ENCODE data around the gene GJC1. TPM values are rescaled to one million over a fixed set of nuclear protein-coding genes. Genes with fewer than 3 reads are reported as not detected.

The GJC1 gene
- total RNA-seq, 1 donor from 2014 or later: 76.9 TPM

DNA sequence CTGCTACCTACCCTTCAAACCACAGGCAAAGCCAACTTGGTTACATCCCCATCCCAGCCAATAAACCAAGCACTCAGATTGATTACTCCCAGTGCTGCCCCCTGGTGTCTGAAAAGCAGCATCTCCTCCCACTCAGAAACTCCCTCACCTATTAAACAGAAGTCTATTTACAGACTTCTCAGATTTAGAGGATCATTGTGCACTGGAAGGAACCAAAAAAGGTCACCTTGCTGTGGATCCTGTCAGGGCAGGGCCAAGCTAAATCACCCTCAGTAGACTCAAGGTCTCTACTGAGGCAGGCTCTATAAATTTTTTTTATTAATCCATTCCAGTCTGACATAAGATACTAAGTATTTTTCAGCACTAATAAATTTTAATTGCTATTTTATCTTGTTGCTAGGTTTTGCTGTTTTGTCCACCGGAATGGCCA lies 35.2 kb upstream of the GJC1 start:
- Histone ChIP-seq H3F3A (ENCODE audit: low read depth) (peaks cover 9% of the 10 kb centered on the region), H3K9me3 (ENCODE audit: low read depth) (no peaks in the 10 kb centered on the region), H3K79me2 (ENCODE audit: low read depth) (no peaks in the 10 kb centered on the region), H3K36me3 (peaks cover 9% of the 10 kb centered on the region), H3K4me3 (no peak overlapping the region), H3K27me3 (no peaks in the 10 kb centered on the region), H2AFZ (replicated peaks) (no peak overlapping the region), H3K27ac (no peak overlapping the region), H3K4me1 (no peaks in the 10 kb centered on the region), H4K20me1 (ENCODE audit: low read depth) (no peaks in the 10 kb centered on the region), H3K4me2 (no peak overlapping the region), H3K9ac (no peak overlapping the region)
- Mint-ChIP-seq H3K4me1 (no peaks in the 10 kb centered on the region), H3K27me3 (ENCODE audit: insufficient read depth, low read depth) (no peaks in the 10 kb centered on the region), H3K36me3 (peaks cover 24% of the 10 kb centered on the region), H3K4me3 (no peak overlapping the region), H3K9me3 (no peaks in the 10 kb centered on the region), H3K27ac (no peak overlapping the region)
- TF ChIP-seq EZH2 (IDR thresholded peaks at IDR 0.05) (no peak), CTCF (IDR thresholded peaks at IDR 0.05) (peak; percentile 91)
- DNase-seq (ENCODE audit: low spot score): peak; percentile 87

DNA sequence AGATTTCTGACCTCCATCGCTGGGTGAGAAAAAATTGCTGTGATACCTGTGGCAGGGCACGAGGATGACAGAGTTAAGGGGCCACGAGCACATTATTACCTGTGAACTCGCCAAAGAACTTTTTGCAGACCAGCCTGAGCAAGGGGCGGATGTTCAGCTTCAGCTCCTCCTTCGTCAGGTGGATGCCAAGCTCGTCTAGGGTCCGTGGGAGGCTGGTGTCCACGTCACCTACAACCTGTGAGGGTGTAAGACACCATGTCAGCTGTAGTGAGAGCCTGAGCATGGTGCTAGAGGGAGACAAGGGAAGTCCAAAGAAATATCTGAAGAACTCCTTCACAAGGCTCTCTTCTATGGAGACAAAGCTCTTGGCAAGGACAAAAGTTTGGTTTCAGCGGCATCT lies 34.7 kb upstream of the GJC1 start:
- H3K36me3 ChIP-seq: peaks cover 9% of the 10 kb centered on the region
- no peak overlapping the region for H3K4me3 ChIP-seq
- H3K79me2 ChIP-seq (ENCODE audit: low read depth): no peaks in the 10 kb centered on the region

GRCh38 chr17:44863061-44863918 lies 33.2 kb upstream of the GJC1 start:
- Mint-ChIP-seq H3K36me3 (peaks cover 30% of the 10 kb centered on the region), H3K9me3 (no peaks in the 10 kb centered on the region), H3K4me1 (no peaks in the 10 kb centered on the region)

More for the DNA sequence above, 34.7 kb upstream of the GJC1 start:
- Mint-ChIP-seq H3K27me3 (ENCODE audit: insufficient read depth, low read depth) (no peaks in the 10 kb centered on the region), H3K9me3 (no peaks in the 10 kb centered on the region), H3K36me3 (peaks cover 25% of the 10 kb centered on the region), H3K4me1 (no peaks in the 10 kb centered on the region), H3K27ac (no peak overlapping the region), H3K4me3 (no peak overlapping the region)
- Histone ChIP-seq H3K27ac (no peak overlapping the region), H2AFZ (replicated peaks) (no peak overlapping the region), H3F3A (ENCODE audit: low read depth) (peaks cover 9% of the 10 kb centered on the region), H3K4me1 (no peaks in the 10 kb centered on the region), H4K20me1 (ENCODE audit: low read depth) (no peaks in the 10 kb centered on the region), H3K4me2 (no peak overlapping the region), H3K9ac (no peak overlapping the region), H3K27me3 (no peaks in the 10 kb centered on the region), H3K9me3 (ENCODE audit: low read depth) (no peaks in the 10 kb centered on the region)
- TF ChIP-seq CTCF (IDR thresholded peaks at IDR 0.05): no peak
- no peak for TF ChIP-seq EZH2 (IDR thresholded peaks at IDR 0.05)
- TF ChIP-seq EZH2phosphoT487 (IDR thresholded peaks at IDR 0.05): no peak
- no peak for DNase-seq (ENCODE audit: low spot score)

More at GRCh38 chr17:44863061-44863918, 33.2 kb upstream of the GJC1 start:
- Histone ChIP-seq H3K9ac (no peak overlapping the region), H2AFZ (replicated peaks) (no peak overlapping the region), H3K36me3 (peaks cover 9% of the 10 kb centered on the region), H4K20me1 (ENCODE audit: low read depth) (no peaks in the 10 kb centered on the region), H3K27me3 (no peaks in the 10 kb centered on the region), H3K9me3 (ENCODE audit: low read depth) (no peaks in the 10 kb centered on the region), H3K4me1 (no peaks in the 10 kb centered on the region), H3K27ac (no peak overlapping the region), H3K4me2 (no peak overlapping the region), H3F3A (ENCODE audit: low read depth) (peaks cover 9% of the 10 kb centered on the region), H3K79me2 (ENCODE audit: low read depth) (no peaks in the 10 kb centered on the region), H3K4me3 (no peak overlapping the region)
- TF ChIP-seq EZH2 (IDR thresholded peaks at IDR 0.05) (no peak), EZH2phosphoT487 (IDR thresholded peaks at IDR 0.05) (no peak), CTCF (IDR thresholded peaks at IDR 0.05) (no peak)
- no peak overlapping the region for H3K4me3 Mint-ChIP-seq
- DNase-seq (ENCODE audit: low spot score): no peak
- H3K27me3 Mint-ChIP-seq (ENCODE audit: insufficient read depth, low read depth): no peaks in the 10 kb centered on the region
- no peak overlapping the region for H3K27ac Mint-ChIP-seq

All from neural progenitor cell (in vitro differentiated cells).